HepG2 (cell line): ENCODE measurements around the gene UBE2Q1. TPM values are rescaled to one million over a fixed set of nuclear protein-coding genes. Genes with fewer than 3 reads are reported as not detected.
A peak's percentile ranks its signal among the peaks of the same experiment; 100 is the strongest.

Source experiments
- IRF1 ChIP-seq: sonication (generic); formaldehyde crosslinking; IDR thresholded peaks from 2 replicates; pipeline ENCODE4 v1.4.0; 2020; ENCODE audit warnings: low read depth, mild to moderate bottlenecking, missing genetic modification reagents
- IRX3 ChIP-seq: sonication (generic); formaldehyde crosslinking; IDR thresholded peaks from 2 replicates; pipeline ENCODE4 v1.8.1; 2023; ENCODE audit warnings: mild to moderate bottlenecking, low read depth, missing genetic modification reagents, borderline replicate concordance
- PHF20 ChIP-seq: sonication (generic); formaldehyde crosslinking; IDR thresholded peaks from 2 replicates; pipeline ENCODE4 v1.5.0; 2020; ENCODE audit warnings: mild to moderate bottlenecking, missing genetic modification reagents
- RFXANK ChIP-seq: IDR thresholded peaks from 2 replicates; pipeline ENCODE4 v1.6.1; 2016
- ZNF180 ChIP-seq: sonication (generic); formaldehyde crosslinking; IDR thresholded peaks from 2 replicates; pipeline ENCODE4 v1.4.0; 2020; ENCODE audit warnings: low read depth, missing genetic modification reagents, borderline replicate concordance
- ZNF333 ChIP-seq: sonication (generic); formaldehyde crosslinking; IDR thresholded peaks from 2 replicates; pipeline ENCODE4 v1.4.0; 2020; ENCODE audit warnings: mild to moderate bottlenecking, missing genetic modification reagents, borderline replicate concordance
- ZNF33B ChIP-seq: sonication (generic); formaldehyde crosslinking; IDR thresholded peaks from 2 replicates; pipeline ENCODE4 v1.5.1; 2020; ENCODE audit warnings: mild to moderate bottlenecking, missing genetic modification reagents
- ZNF891 ChIP-seq: sonication (generic); formaldehyde crosslinking; IDR thresholded peaks from 2 replicates; pipeline ENCODE4 v1.5.0; 2020; ENCODE audit warnings: mild to moderate bottlenecking, missing genetic modification reagents
- polyA plus RNA-seq, 8 experiments: library from polyadenylated mRNA; depleted of rRNA in 3 of 8; stranded (reverse) in 7 of 8; unstranded in 1 of 8; fragments of >200 nt; fragmentation: Illumina TruSeq in 4 of 8; extraction: Trizol in 4 of 8; gene quantifications; 2 replicates each; pipeline versions ENCODE4 v1.2.1 to v1.2.3, GENCODE V29; 2011 to 2016; ENCODE audit warnings: low read depth in 4 of 8, missing spikeins in 1 of 8, mixed read lengths in 1 of 8; ENCODE audit not compliant: insufficient read depth in 1 of 8
- total RNA-seq, 5 experiments: library from RNA; depleted of rRNA; stranded (reverse); fragments of >200 nt; fragmentation: Illumina TruSeq; extraction: Trizol; gene quantifications; 2 replicates each; pipeline ENCODE4 v1.2.3, GENCODE V29; 2016; ENCODE audit warnings: low read depth in 1 of 5
- TF ChIP-seq, protein P1 (sequence below): sonication (generic); formaldehyde crosslinking; conservative IDR thresholded peaks from 2 replicates; pipeline ENCODE4 v1.4.0; 2020; ENCODE audit warnings: missing genetic modification reagents
- TF ChIP-seq, protein P2 (sequence below): sonication (generic); formaldehyde crosslinking; IDR thresholded peaks from 2 replicates; pipeline ENCODE4 v1.8.0; 2022; ENCODE audit warnings: missing genetic modification reagents, mild to moderate bottlenecking, borderline replicate concordance
- TF ChIP-seq, protein P3 (sequence below): conservative IDR thresholded peaks from 2 replicates; pipeline ENCODE4 v1.6.1; 2018; ENCODE audit warnings: missing genetic modification reagents
- TF ChIP-seq, protein P4 (sequence below): sonication (generic); formaldehyde crosslinking; IDR thresholded peaks from 2 replicates; pipeline ENCODE4 v1.4.0; 2020; ENCODE audit warnings: mild to moderate bottlenecking, missing genetic modification reagents
- TF ChIP-seq, protein P5 (sequence below): sonication (generic); formaldehyde crosslinking; IDR thresholded peaks from 2 replicates; pipeline ENCODE4 v1.5.1; 2020; ENCODE audit warnings: mild to moderate bottlenecking, missing genetic modification reagents, moderate library complexity
- TF ChIP-seq, protein P6 (sequence below): IDR thresholded peaks from 2 replicates; pipeline ENCODE4 v1.6.1; 2012; ENCODE audit warnings: inconsistent platforms
- TF ChIP-seq, protein P7 (sequence below): sonication (generic); formaldehyde crosslinking; IDR thresholded peaks from 2 replicates; pipeline ENCODE4 v1.9.0; 2022; ENCODE audit warnings: low read depth, missing genetic modification reagents

The UBE2Q1 gene
- total and polyA plus RNA-seq, 2 of the 13 experiments (the other 11 are each of a cell fraction or from before 2014, with no cell fraction given): 11.7 to 41.7 TPM

GRCh38 chr1:154558720-154559465 is 431 bp upstream of the UBE2Q1 start (continued):
- TF ChIP-seq, protein P1, sequence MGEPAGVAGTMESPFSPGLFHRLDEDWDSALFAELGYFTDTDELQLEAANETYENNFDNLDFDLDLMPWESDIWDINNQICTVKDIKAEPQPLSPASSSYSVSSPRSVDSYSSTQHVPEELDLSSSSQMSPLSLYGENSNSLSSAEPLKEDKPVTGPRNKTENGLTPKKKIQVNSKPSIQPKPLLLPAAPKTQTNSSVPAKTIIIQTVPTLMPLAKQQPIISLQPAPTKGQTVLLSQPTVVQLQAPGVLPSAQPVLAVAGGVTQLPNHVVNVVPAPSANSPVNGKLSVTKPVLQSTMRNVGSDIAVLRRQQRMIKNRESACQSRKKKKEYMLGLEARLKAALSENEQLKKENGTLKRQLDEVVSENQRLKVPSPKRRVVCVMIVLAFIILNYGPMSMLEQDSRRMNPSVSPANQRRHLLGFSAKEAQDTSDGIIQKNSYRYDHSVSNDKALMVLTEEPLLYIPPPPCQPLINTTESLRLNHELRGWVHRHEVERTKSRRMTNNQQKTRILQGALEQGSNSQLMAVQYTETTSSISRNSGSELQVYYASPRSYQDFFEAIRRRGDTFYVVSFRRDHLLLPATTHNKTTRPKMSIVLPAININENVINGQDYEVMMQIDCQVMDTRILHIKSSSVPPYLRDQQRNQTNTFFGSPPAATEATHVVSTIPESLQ (CRISPR knock-in tag): no peak
- peak; percentile 81 for TF ChIP-seq PHF20 (CRISPR knock-in tag)
- peak; percentile 100 for TF ChIP-seq ZNF891
- TF ChIP-seq ZNF33B (CRISPR knock-in tag): peak; percentile 97
- TF ChIP-seq RFXANK (CRISPR knock-in tag): 0 out of 2 replicates have a peak, but pooled peaks have one; percentile 33
- TF ChIP-seq, protein P2, sequence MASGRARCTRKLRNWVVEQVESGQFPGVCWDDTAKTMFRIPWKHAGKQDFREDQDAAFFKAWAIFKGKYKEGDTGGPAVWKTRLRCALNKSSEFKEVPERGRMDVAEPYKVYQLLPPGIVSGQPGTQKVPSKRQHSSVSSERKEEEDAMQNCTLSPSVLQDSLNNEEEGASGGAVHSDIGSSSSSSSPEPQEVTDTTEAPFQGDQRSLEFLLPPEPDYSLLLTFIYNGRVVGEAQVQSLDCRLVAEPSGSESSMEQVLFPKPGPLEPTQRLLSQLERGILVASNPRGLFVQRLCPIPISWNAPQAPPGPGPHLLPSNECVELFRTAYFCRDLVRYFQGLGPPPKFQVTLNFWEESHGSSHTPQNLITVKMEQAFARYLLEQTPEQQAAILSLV: peak; percentile 86
- no peak; the same call in 1 of the 2 replicates for TF ChIP-seq ZNF180 (CRISPR knock-in tag)
- TF ChIP-seq, protein P3, sequence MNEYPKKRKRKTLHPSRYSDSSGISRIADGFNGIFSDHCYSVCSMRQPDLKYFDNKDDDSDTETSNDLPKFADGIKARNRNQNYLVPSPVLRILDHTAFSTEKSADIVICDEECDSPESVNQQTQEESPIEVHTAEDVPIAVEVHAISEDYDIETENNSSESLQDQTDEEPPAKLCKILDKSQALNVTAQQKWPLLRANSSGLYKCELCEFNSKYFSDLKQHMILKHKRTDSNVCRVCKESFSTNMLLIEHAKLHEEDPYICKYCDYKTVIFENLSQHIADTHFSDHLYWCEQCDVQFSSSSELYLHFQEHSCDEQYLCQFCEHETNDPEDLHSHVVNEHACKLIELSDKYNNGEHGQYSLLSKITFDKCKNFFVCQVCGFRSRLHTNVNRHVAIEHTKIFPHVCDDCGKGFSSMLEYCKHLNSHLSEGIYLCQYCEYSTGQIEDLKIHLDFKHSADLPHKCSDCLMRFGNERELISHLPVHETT (CRISPR knock-in tag): no peak
- TF ChIP-seq, protein P4, sequence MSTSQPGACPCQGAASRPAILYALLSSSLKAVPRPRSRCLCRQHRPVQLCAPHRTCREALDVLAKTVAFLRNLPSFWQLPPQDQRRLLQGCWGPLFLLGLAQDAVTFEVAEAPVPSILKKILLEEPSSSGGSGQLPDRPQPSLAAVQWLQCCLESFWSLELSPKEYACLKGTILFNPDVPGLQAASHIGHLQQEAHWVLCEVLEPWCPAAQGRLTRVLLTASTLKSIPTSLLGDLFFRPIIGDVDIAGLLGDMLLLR (CRISPR knock-in tag): peak; percentile 98
- TF ChIP-seq, protein P5, sequence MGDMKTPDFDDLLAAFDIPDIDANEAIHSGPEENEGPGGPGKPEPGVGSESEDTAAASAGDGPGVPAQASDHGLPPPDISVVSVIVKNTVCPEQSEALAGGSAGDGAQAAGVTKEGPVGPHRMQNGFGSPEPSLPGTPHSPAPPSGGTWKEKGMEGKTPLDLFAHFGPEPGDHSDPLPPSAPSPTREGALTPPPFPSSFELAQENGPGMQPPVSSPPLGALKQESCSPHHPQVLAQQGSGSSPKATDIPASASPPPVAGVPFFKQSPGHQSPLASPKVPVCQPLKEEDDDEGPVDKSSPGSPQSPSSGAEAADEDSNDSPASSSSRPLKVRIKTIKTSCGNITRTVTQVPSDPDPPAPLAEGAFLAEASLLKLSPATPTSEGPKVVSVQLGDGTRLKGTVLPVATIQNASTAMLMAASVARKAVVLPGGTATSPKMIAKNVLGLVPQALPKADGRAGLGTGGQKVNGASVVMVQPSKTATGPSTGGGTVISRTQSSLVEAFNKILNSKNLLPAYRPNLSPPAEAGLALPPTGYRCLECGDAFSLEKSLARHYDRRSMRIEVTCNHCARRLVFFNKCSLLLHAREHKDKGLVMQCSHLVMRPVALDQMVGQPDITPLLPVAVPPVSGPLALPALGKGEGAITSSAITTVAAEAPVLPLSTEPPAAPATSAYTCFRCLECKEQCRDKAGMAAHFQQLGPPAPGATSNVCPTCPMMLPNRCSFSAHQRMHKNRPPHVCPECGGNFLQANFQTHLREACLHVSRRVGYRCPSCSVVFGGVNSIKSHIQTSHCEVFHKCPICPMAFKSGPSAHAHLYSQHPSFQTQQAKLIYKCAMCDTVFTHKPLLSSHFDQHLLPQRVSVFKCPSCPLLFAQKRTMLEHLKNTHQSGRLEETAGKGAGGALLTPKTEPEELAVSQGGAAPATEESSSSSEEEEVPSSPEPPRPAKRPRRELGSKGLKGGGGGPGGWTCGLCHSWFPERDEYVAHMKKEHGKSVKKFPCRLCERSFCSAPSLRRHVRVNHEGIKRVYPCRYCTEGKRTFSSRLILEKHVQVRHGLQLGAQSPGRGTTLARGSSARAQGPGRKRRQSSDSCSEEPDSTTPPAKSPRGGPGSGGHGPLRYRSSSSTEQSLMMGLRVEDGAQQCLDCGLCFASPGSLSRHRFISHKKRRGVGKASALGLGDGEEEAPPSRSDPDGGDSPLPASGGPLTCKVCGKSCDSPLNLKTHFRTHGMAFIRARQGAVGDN (CRISPR knock-in tag): peak; percentile 99
- TF ChIP-seq, protein P6, sequence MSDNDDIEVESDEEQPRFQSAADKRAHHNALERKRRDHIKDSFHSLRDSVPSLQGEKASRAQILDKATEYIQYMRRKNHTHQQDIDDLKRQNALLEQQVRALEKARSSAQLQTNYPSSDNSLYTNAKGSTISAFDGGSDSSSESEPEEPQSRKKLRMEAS: peak; percentile 100
- peak; percentile 64; the same call in 1 of the 2 replicates for TF ChIP-seq ZNF333 (CRISPR knock-in tag)
- TF ChIP-seq, protein P7, sequence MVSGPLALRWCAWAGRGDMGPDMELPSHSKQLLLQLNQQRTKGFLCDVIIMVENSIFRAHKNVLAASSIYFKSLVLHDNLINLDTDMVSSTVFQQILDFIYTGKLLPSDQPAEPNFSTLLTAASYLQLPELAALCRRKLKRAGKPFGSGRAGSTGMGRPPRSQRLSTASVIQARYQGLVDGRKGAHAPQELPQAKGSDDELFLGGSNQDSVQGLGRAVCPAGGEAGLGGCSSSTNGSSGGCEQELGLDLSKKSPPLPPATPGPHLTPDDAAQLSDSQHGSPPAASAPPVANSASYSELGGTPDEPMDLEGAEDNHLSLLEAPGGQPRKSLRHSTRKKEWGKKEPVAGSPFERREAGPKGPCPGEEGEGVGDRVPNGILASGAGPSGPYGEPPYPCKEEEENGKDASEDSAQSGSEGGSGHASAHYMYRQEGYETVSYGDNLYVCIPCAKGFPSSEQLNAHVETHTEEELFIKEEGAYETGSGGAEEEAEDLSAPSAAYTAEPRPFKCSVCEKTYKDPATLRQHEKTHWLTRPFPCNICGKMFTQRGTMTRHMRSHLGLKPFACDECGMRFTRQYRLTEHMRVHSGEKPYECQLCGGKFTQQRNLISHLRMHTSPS (CRISPR knock-in tag): peak; percentile 74
- peak; percentile 96; the same call in 1 of the 2 replicates for TF ChIP-seq IRF1 (CRISPR knock-in tag)
- TF ChIP-seq IRX3 (CRISPR knock-in tag): peak; percentile 98
